Middle frontal gyrus (tissue), 1 donor: ENCODE results near the gene CASZ1.

ENCODE experiments used
- DNase-seq: peaks from one replicate; pipeline ENCODE4 v3.0.0-alpha.2; 2015; ENCODE audit warnings: low spot score; ENCODE audit errors: extremely low spot score

CASZ1 gene

DNA sequence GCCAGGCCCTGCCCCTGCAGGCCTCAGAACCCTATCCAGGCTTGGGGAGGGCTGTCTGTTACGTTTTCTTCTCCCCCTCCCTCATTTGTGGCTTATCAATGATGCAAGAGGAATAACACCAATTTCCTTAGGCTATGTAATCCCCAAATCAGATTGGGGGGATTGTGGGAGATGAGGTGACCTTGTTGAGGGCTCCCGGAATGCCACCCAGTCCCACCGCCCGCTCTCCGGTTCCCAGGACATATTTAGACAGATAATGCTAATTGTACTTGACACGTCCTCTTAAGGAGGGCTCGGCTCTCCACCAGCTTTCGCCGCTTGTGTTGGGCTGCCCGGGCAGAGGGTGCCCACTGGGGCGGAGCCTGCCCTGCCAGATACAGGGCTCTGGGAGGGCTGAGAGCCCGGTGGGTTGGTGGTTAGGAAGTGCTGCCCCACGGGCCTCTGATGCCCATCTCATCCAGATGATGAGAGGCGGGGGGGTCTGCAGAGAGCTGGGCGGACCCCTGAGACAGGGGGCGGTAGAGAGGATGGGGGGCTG, 90.0 kb downstream of the CASZ1 start:
- no peak for DNase-seq

DNA sequence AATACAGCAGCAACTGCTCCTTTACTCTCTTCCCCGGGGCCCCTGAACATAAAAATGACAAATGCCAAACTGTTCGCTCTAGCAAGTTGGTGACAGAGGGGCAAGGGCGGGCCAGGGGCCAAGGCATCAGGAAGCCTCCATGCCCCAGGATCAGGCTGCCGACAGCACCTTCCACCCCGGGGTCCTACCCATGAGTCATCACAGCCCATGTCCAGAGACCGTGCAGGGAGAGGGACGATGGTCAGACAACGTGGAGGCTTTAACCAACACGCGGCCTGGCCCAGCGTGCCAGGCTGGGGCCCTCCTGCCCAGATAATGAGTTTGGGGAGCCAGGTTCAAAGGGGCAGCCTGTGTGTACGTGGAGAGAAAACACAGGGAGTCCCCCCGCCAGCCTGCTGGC, 90.5 kb downstream of the CASZ1 start:
- no peak for DNase-seq

DNA sequence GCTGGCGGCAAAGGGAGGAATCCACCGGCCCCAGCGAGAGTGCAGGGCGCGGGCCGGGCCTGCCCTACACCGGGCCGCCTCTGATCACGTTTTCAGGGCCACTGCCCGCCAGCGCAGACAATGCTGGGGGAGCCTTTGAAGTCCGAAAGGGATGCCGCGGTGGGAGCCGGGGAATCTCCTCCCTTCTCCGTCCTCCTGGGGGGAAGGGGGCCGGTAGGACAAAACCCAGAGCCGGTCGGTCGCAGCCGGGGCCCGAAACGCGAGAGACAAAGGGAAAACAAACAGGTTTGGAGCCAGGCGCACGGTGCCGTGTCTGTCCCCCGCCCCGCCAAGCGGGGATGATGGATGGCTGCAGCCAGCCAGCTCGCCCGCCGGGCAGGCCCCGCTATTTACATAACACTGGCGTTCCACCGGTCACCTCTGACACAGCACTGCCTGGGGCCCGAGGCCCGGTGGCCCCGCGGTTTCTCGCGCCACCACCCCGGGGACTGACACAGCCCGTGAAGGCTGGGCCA, 92.0 kb downstream of the CASZ1 start:
- DNase-seq, result no peak

DNA sequence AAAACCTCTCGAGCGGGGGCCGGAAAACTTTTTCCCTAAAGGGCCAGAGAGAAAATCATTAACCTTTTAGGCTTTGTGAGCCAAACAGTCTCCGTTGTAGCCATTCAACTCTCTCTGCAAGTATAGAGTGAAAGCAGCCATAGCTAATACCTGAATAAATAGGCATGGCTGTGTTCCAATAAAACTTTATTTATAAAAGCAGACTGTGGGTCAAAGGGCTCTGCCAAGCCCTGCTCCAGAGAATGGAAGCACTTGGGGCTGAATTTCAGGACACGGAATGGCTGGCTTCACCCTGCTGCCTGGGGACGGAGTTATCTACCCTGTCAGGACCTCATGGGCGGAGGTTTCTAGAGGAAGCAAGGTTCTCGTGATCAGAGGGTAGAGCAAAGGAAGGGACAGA, 92.7 kb downstream of the CASZ1 start:
- DNase-seq, result no peak

DNA sequence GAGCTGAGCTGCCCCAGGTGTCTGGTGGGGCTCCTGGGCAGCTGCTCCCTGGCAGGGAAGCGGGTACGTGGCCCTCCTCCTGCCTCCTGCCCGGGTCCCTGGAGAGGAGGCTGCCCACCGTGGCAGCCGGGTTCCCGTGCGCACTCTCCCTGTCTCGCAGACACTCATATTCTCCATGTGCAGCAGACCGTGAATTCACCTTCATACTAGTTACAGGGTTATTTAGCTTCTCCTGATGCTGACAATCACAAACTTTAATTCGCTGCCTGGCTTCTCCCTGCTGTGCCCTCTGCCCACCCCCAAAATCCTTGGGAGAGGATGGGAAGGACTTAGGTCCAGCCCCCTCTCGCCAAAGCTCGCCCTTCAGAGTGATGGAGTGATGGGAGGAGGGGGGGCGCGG, 95.3 kb downstream of the CASZ1 start:
- DNase-seq, result no peak

DNA sequence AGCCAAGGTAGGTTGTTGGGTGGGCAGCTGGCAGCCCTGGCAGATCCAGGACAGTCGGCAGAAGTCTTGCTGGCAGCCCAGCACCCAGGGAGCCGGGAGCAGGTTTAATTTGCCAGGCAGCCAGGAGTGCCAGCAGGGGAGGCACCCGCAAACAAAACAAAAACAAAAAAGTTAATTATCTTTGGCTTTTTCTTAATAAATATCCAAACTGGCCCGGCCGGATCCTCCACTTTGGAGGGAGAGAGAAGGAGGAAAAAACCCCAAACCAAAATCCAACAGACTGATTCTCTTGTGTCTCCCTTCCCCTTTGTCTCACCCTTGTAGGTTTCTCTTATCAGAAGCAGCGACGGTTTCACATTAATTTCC, 97.0 kb downstream of the CASZ1 start:
- DNase-seq, result no peak

DNA sequence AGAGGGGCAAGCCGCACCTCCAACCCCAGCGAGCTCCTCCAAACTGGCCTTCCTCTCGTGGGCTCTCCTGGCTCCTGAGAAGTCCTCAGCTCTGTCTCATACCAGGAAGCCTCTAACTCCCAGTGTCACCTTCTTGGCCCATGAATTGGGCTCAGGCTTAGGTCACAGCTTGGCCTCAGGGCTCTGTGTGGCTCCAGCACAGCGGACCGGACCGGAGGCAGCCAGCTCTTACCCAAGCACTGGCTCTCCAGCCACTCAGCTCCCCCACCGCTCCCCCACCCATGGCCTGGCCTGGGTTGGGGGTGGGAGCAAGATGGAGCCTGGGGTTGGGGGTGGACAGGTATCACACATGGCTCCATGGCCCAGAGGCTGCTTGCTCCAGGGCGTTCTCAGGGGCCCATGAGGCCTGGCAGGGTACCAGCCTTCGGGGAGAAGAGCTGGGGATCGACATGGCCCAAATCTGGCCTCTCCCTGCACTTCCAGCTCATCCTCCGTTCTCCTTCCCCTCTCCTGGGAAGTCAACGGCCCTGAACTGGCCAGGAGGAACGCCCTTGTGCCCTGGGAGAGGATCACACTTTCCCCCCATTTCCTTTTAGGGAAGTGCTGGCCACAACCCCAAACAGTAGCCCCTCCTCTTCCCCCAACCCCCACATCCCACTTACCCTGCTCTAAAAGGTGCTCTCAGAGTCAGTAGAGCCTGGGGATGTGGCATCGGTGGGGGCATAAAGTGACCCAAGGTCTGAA, 97.5 kb downstream of the CASZ1 start:
- DNase-seq, result no peak

DNA sequence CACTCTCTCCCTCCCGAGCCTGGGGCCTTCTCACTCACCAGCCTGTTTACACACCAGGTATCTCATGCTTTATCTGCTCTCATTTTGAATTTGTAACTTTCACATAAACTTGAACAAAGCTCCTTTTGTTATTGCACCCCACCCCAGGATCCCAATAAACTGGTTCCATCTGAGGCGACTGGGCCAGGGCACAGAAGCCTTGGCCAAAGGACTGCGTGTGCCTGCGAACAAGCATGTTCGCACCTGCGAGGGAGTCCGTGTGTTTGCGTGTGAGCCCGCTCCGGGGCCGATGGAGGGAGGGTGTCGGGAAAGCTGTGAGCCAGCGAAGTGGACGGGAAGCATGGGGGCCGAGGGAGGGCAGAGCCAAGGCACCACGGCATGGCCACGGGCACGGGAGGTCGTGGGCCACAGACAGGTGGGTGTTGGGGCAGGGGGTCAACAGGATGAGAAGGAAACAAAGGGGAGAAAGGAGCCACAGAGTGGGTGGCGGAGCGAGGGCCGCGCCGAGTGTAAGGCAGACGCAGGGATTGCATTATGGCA, 98.8 kb downstream of the CASZ1 start:
- no peak for DNase-seq

DNA sequence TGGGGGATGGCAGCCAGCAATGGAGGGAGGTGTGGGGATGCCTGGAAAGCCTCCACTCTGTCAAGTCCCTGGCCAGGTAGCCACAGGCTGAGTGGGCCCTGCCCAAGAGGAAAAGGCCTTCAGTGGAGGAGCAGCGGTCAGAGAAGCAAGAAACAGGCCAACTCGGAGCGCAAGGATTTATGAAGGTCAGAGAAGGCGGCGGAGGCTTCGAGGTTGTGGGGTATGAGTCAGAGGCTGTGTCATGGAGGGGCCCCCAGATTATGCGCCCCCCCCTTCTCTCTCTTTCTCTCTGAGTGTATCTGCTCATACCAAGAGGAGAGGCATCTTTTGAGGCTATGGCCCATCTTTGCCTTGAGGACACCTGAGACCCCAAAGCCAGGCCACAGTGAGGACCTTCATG, 99.5 kb downstream of the CASZ1 start:
- no peak for DNase-seq

DNA sequence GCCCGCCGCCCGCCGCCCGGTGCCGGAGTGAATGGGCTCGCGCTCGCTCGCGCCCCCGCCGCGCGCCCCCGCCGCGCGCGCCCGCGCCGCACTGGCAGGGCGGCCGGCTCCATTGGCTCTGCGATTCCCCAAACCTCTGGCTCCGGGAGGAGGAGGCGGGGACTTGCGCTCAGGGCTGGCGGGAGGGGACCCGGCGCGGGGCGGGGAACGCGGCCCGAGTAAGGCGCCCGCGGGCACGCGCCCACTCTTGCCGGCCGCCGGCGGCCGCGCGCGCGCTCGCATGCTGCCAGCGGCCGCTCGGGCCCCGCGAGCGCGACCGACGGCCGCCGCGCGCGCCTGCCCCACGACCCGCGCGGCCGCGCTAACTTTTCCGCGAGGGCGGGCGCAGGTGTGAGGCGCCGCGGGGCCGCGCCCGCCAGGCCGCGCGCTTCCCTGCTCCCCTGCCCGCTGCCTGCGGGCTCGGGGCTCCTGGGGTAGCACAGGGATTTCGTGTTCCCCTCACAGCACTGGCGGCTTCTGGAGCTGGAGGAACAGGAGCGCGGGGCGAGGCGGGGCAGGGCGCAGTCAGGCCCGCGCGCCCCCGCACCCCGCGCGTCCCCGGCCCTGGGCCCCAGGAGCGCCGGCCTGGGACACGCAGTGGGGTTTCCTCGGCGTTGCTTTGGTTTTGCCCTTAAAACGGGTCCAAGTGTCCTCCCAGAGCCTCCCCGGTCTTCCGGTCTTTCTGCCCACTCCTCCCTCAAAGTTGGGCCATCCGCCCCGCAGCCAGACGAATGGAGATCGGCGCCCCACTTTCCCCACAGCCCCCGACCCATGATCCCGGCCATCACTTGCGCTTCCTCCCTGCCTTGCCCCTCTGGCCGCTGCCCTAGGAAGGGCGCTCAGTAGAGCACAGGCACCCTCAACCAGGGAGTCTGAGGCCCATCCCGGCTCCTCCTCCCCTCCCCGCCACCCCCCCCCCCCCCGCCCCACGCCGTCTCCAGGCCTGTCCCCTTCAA, 101.5 kb downstream of the CASZ1 start:
- DNase-seq, result peak; percentile 50

DNA sequence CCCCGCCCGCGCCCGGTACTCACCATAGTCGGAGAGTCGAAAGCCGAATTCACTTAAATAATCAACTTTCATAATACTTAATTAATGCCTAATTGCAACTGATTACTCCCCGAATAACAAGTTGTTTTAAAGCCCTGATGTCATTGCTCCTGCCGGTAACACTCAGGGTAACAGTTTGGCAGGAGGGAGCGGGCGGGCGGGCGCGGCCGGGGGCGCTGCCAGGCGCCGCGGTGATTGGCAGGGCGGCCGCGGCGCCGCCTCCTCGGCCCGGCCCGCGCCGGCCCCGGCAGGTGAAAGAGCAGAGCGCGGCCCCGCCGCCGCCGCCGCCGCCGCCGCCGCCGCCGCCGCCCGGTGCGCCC, 102.2 kb downstream of the CASZ1 start:
- no peak for DNase-seq

DNA sequence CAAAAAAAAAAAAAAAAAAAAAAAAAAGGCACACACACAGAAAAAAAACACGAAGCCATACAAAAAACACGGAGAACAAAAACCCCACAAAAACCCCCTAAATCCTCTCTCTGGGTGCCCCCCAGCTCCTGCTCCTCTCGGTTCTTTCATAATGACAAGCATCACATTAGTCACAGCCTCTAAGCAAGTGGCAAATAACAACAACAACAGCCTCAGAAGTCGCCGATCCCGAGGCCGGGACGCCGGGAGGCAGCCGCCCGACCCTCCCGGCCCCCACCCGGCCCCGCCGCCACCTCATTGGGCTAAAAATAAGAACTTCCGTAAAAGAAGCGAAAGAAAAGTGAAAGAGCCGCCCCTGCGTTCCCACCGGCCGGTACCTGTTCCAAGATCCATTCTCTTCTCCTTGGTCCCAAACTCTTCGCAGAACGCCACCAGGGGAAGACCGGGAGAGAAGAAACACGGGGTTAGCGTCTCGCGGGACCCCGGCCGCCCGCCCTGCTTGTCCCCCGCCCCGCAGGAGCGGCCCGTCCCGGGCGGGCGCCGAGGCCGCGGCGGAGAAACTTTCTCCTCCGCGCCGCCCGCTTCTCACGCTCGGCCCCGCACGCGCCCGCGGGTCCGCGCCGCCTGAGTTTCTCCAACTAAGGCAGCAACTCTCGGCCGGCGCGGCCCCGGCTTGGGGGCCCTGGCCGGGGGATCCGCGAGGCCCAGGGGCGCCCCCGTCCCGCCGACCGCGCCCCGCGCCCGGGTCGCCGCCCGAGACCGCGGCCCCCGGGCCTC, 102.8 kb downstream of the CASZ1 start:
- DNase-seq, result no peak

DNA sequence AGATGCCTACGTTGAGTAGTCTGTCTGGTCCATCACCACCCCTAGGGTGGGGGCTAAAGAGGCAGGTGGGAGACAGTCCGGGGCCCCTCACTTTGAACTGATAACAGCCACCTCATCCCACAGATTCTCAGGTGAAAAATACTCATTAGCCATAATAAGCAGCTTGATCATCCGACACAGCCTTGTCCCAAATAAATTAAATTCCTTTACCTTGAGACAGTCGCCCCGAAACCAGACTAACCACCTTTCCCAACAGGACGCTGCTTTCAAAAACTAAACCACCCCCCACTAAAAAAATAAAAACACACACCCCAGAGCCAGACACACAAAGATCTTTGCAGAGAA, 103.3 kb downstream of the CASZ1 start:
- DNase-seq, result no peak

DNA sequence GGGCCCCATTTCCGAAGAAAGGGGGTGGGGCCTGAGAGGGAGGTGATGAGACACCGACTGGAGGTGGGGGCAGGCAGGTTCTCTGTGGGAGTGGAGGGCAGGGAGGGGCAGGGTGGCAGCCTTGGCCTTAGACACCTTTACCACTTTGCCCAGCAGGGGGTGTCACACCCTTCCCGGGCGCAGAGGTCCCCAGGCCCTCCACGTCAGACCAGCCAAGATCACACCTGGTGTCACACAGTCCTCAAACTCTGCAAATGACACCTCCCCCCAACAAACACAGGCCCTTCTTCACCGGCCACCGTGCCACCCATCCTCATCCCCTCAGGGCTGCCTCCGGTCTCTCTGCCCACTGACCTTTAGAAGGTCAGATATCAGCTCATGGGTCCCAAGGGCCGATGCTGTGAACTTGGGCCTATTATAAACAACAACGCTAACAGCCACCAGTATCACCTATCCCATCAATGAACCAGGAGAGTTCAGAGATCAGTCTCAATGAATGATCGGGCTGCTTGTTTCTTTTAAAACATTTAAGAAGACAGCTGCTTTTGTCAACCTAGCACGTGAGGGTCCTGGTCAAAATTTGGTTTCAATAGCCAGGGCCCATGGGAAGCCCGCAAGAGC, 103.9 kb downstream of the CASZ1 start:
- DNase-seq, result no peak

DNA sequence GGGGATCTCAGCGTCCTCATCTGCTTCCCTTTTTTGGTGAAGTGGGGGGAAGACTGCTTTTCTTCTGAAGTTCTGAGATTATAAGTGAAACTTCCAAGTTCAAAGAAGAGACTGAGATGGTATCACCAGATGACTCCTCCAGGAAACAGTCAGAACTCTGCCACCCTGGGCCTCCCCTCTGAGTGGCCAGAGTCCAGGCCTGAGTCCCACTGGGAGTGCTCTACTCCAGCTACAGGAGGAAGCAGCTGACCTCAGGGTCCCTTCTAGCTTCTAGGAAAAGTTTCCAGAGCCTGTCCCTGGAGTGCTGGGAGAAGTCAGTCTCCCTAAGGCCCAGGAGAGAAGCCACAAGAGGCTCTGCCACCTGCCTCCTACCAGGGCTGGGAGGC, 104.7 kb downstream of the CASZ1 start:
- DNase-seq, result no peak

DNA sequence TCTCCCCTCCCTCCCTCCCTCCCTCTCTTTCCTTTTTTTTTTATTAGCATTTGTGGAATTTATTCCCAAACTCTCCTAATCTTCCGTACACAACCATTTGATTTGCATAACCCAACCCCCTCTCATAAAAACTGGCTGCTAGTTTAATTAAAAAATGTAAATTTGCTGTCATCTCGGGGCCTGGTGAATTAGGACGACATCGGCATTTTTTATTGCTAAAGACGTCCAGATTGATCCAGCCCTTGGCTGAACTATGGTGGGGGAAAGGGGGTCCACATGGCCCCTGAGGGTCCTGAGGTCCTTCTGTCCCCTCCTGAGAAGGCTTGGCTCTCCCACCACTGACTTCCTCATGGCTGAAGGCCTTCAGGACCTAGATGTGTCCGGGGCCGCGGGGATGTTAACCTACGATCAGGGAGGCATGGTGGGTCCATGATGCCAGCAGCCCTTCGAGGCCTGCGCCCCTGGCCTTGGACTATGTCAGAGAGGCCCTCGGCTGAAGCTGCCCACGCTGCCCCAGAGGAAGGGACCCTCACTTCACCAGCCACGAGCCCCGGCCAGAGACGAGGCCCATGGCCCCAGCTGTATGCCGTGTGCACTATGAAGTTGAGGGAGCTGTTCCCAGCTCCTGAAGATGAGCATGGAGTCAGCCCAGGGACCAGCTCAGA, 105.2 kb downstream of the CASZ1 start:
- no peak for DNase-seq

DNA sequence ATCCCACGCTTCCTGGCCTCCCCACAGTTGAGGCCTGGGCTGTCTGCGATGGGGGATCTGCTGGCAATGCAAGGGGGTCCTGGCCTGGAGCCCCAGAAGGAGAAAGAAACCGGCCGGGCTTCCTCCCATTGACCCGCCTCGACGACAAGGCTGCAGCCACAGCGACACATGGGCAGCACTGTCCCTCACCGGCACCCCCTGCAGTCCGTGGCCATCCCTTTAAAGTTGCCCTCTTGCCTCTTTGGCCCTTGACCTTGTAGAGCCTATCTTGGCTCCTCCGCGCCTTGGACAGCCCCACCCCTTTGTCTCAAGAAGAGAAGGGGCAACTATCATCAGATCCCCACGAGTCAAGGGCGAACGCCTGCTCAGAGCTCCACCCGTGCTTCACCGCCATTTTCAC, 106.0 kb downstream of the CASZ1 start:
- no peak for DNase-seq

DNA sequence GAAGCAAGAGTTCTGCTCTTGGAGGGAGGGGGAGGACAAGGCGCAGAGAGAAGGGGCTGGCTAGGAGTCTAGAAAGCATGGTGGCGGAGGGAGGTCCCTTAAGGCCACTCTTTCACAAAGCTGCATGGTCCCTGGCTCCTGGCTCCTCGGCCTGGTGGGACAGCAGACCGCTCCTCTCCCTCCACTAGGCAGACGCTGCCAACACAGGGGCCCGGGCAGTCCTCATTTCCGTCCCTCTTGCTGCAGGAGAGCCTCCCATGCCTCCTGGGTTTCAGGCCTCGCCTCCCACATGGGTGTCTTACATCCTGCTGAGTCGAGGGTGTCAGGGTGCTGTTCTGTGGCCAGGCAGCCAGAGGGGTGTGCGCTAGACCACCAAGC, 108.0 kb downstream of the CASZ1 start:
- DNase-seq, result no peak

DNA sequence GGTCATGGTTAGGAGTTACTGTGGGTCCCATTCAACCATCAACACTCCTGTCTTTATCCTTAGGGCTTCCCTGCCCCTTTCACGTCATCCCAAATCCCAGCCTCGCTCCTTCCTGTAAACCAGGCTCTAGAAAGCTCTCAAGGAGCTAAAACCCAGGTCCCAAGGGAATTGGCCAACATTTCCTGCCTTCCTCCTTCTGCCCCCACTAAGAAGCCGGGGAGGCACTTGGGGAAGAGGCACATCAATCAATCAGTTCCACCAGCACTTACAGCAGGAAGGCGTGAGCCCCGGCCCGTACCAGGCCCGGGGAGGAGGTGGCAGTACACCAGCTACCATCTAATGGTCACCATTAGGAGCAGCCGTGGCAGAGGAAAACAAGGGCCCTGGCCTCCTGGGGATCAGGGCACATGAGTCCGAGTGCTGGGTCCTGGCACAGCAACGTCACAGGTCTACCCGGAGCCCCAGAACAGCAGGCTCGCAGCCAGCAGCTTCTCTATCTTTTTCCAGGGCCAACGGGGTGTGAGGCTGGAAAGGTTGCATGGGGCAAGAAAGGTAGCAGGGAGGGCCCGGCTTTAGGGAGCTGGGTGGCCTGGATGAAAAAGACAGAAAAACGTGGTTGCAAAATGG, 108.6 kb downstream of the CASZ1 start:
- DNase-seq, result no peak

DNA sequence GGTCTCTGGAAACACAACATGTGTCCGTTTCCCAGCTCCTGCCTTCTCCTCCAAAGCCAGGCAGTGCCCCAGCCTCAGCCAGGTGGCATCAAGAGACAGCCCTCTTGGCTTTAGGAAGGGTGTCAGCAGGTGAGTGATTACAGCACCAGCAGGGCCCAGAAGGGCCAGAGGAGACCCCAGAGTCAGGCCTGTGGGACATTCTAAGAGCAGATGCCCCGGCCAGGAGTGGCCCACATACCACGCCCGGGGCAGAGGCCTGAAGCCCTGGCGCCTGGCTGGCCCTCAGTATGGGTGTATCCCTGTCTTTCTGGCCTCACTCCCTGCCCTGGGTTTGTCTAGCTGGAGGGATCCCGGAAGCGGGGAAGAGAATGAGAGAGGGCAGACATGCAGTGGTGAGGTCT, 109.2 kb downstream of the CASZ1 start:
- DNase-seq, result no peak
